ENCODE results near the gene RMDN3. TPM values are rescaled to one million over a fixed set of nuclear protein-coding genes. Genes with fewer than 3 reads are reported as not detected.

Gene RMDN3
- total and polyA plus RNA-seq, 9 of the 15 experiments (the other 6 are each of a cell fraction or from before 2014, with no cell fraction given) = 8.1 to 38.2 (median 25.9) TPM

GRCh38 chr15:40694688-40695468 lies 60.2 kb downstream of the RMDN3 start, which contains the start of gene RAD51 (continued):
- TF ChIP-seq RREB1 (CRISPR knock-in tag; IDR thresholded peaks at IDR 0.05) (no peak), ZNF512 (tag; IDR thresholded peaks at IDR 0.05) (no peak), AFF4 (CRISPR knock-in tag; IDR thresholded peaks at IDR 0.05) (peak; percentile 92), HOXB6 (CRISPR knock-in tag; IDR thresholded peaks at IDR 0.05; ENCODE audit: borderline replicate concordance) (no peak), TCFL5 (CRISPR knock-in tag; conservative IDR thresholded peaks at IDR 0.05) (no peak), CTCF (IDR thresholded peaks at IDR 0.05 in 2 of 3, conservative IDR thresholded peaks at IDR 0.05 in 1 of 3; ENCODE audit: insufficient read depth in 2 of 3, low read depth in 1 of 3, low read length in 3 of 3) (0 out of 6 replicates have a peak, but pooled peaks of 1 of the 3 experiments have one; percentile 5), TOE1 (IDR thresholded peaks at IDR 0.05; ENCODE audit: borderline replicate concordance) (0 out of 2 replicates have a peak, but pooled peaks have one; percentile 66), TOE1 (CRISPR knock-in tag; IDR thresholded peaks at IDR 0.05; ENCODE audit: borderline replicate concordance, low read depth) (peak; percentile 24; the same call in 1 of the 2 replicates), DPF2 (IDR thresholded peaks at IDR 0.05) (no peak), ZNF354B (CRISPR knock-in tag; IDR thresholded peaks at IDR 0.05) (no peak), ZNF830 (CRISPR knock-in tag; IDR thresholded peaks at IDR 0.05) (no peak), ELK3 (CRISPR knock-in tag; IDR thresholded peaks at IDR 0.05) (no peak)

All from K562 (cell line).